Activated T-cell treated with anti-CD3 and anti-CD28 coated beads for 48 hours (primary cell): ENCODE measurements around the gene VWCE.

Experiments
- DNase-seq: peaks from one replicate; pipeline ENCODE4 v3.0.0-alpha.2; 2020; ENCODE audit warnings: low read depth

Gene VWCE, protein sequence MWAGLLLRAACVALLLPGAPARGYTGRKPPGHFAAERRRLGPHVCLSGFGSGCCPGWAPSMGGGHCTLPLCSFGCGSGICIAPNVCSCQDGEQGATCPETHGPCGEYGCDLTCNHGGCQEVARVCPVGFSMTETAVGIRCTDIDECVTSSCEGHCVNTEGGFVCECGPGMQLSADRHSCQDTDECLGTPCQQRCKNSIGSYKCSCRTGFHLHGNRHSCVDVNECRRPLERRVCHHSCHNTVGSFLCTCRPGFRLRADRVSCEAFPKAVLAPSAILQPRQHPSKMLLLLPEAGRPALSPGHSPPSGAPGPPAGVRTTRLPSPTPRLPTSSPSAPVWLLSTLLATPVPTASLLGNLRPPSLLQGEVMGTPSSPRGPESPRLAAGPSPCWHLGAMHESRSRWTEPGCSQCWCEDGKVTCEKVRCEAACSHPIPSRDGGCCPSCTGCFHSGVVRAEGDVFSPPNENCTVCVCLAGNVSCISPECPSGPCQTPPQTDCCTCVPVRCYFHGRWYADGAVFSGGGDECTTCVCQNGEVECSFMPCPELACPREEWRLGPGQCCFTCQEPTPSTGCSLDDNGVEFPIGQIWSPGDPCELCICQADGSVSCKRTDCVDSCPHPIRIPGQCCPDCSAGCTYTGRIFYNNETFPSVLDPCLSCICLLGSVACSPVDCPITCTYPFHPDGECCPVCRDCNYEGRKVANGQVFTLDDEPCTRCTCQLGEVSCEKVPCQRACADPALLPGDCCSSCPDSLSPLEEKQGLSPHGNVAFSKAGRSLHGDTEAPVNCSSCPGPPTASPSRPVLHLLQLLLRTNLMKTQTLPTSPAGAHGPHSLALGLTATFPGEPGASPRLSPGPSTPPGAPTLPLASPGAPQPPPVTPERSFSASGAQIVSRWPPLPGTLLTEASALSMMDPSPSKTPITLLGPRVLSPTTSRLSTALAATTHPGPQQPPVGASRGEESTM

DNA sequence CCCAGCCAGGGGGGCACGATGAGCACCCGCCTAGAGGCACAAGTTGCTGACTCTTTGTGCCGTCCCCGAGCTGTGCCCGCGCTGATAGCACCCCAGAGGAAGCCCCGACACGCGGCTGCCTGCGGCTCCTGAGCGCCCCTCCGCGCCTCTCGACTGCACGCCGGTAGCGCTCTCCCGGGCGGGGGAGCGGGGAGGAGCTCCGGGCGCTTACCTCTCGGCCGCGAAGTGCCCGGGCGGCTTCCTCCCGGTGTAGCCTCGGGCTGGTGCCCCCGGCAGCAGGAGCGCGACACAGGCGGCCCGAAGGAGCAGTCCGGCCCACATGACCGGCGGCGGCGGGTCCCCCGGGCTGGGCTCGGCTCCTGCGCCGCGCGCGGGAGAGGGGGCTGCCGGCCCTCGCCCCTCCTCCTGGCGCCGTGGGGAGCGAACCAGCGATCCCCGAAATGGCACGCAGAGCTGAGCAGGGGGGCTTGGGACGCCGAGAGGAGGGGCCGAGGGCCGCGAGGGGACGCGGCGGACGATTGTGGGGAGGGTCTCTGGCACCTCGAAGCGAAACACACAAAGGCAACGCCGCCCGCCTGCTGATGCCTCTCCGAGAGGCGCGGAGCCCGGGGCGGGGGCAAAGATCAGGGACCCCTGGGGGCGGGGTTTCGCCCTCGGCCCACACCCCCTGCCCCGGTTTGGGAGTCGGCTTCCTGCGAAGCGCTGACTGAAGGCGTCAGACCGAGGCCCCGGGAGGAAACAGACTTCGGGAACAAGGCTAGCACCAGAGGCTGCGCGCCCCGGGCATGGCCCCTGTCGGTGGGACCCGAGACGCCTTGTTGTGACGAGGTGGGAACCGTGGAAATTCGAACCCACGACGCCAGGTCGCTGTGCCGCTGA is at the start of gene VWCE:
Gene VWCE, minus strand, starts transcription at position 600 of the 879 bp plus-strand sequence. Its CDS starts 279 bp downstream, at position 321.
- peak; percentile 77 for DNase-seq

DNA sequence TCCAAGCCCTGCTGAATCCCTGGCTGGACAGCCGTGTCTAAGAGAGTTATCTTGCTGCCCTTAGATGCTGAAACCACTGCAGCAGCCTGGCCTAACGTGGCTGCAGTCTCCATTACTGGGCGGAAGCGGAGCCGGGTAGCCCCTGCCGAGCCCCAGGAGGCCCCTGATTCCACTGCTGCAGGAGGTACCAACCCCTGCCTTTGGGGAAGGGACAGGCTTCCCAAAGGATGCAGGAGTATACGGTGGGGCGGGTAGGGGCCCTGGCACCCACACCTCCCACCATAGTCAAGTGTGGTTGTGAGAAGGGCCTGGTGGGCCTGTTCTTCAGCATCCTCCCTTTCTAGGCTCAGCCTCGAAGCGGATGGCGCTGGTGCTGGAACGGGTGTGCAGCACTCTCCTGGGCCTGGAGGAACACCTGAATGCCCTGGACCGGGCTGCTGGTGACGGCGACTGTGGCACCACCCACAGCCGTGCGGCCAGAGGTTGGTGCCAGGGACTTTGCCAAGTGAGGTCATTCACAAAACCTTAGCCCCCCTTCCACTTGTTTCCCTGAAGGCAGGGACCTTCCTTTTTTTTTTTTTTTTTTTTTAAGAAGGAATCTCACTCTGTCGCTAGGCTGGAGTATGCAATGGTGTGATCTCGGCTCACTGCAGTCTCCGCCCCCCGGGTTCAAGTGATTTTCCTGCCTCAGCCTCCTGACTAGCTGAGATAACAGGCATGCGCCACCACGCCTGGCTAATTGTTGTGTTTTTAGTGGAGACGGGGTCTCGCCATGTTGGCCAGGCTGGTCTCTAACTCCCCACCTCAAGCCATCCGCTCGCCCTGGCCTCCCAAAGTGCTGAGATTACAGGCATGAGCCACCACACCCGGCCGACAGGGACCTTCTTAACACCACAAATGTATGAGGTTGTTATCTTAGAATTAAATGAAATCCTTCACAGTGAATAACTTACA is 49.0 kb upstream of the VWCE start:
- no peak for DNase-seq

DNA sequence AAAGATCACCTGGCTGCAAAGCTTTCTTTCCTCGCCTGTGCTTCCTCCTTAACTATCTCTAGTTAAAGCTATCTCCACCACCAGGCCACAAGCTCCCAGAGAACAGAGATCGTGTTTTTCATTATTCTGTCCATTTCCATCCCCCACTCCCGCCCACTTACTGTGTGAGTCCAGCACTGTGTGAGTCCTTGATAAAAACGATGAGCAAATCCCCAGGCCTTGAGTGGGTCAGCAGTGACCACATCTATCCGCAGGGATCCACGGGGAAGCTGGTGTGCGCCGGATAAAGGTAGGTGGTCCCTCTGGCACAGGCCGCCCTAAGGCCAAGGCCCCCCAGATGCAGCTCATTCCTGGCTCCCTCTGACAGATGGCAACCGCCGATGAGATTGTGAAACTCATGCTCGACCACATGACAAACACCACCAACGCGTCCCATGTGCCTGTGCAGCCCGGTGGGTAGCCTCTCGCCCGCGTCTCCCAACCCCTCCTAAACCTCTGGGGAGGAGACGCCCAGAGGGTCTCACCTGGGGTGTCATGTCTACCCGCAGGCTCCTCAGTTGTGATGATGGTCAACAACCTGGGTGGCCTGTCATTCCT is 47.2 kb upstream of the VWCE start:
- DNase-seq = no peak

DNA sequence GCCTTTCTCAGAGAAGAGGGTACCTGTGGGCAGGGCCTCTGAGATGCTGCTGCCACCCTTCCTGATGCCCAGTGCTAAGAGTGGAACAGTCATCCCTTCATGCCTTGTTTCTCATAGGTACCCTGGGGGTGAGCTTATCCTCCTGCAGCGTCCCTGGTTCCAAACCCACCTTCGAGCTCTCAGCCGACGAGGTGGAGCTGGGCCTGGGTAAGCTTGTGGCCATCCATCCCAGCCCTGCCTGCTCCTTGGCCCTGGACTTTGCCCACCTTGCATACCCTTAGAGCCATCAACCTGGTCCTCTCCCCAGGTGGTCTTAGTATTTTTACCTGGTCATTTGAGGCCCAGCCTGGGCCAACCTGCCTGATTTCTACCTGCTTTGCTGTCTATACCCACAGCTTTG is 46.6 kb upstream of the VWCE start:
- no peak for DNase-seq

DNA sequence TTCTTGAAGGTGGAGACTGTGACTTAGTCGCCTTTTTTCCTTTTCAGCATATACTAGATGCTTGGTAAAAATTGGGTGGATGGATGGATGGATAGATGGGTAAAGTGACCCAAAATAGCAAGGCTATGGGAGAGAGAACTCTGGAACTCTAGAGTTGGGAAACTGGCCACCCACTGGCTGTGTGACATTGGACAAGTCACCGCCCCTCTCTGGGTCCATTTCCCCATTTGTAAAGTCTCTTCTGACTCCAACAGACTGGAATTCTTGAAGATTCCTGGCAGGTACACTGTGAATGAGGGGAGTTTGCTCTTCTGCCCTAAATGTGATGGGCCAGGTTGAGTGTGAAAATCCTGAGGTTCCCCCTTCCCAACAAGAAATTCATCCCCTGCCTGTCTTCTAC is 45.9 kb upstream of the VWCE start:
- DNase-seq = no peak

DNA sequence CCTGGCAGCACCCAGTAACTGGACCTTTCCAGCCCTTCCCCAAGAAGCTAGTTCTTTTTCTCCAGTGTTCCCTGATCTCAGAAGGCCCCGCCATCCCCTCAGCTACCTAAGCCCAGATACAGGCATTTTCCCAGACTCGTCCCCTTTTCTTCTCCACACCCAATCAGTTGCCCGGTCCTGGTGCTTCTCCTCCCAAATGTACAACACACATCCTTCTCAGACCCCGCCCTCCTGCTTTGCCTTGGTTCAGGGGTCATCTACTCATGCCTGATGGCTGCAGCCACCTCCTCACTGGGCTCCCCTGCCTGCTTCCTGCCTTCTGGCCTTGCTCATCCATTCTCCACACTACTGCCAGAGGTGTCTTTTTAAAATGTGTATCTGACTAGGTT is 44.4 kb upstream of the VWCE start:
- no peak for DNase-seq

DNA sequence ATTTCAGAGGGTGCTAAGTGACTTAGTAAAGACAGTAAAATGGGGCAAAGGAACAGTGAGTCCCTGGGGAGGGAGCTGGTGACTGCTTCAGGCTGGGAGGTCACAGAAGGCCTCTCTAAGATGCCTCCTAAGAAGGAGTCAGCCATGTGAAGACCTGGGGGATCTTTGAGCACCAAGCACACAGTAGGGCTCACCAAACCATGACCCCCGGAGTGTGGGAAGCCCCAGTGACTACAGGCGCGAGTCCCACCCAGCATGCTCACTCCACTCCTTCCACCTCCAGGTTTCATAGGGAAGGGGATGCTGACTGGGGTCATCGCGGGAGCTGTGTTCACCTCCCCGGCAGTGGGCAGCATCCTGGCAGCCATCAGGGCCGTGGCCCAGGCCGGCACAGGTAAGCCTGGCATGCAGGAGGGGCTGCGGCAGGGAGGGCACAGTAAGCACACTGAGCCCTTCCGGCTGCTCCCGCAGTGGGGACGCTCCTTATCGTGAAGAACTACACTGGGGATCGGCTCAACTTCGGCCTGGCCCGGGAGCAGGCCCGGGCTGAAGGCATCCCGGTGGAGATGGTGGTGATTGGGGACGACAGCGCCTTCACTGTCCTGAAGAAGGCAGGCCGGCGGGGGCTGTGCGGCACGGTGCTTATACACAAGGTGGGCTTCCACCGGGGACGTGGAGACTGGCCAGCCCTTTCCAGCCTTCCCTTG is 43.8 kb upstream of the VWCE start:
- no peak for DNase-seq

DNA sequence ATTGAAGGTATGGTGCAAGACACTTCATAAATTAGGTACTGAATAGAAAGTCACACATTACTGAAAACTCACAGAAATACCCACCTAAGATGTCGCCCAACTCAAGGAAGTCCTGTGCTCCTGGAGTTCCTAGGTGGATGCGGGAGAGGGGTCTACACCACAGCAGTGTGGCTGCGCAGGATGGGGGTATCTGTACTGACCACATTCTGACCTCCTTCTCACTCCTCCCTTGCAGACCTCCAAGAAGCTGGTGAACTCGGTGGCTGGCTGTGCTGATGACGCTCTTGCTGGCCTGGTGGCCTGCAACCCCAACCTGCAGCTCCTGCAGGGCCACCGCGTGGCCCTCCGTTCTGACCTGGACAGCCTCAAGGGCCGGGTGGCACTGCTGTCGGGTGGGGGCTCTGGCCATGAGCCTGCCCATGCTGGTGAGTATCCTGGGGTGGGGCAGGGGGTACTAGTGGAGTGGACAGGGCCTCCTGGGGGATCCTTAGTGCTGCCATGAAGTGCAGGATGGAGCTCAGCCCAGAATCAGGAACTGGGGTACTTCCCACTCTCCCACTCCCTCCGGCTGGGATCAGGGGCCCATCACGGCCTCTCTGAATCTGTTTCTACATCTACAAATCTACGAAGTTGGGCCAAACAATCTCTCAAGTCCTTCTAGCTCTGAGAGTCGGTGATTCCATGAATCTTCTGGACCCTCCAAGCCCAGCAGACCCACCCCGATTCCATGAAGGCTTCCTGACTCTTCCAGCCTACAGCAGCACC is 42.8 kb upstream of the VWCE start:
- DNase-seq = no peak

DNA sequence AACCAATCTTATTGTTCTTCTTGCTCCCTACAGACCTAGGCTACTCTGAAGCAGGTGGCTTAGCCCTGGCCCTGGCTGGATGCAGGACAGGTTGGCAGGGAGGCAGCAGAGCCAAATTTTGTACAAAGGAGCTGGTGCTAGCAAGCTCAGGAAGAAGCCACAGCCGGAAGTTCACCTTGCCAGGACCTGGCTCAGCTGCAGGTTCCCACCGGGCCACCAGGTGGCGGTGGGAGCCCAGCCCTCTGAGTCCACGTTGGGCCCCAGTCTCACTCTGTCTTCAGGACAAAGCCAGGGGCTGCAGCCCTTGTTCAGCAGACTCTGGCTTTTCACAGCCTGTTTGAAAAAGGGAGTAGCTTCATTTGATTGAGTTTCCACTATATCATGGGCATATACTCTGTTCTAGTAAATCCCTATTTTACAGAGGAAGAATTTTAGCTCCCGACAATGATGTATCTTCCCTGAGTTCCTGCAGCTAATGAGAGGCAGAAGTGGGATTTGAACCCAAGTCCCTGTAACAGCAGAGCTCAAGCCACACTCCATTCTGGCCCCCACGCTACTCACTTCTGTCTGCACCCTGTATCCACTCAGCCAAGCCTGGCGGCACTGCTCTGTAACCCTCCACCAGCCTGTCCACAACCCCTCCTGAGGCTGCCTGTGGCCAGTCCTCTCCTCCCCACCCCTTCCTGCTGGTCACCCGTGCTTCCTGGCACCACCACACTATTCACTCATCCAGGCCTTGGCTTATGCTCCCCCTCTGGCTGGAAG is 41.2 kb upstream of the VWCE start:
- peak; percentile 82 for DNase-seq

DNA sequence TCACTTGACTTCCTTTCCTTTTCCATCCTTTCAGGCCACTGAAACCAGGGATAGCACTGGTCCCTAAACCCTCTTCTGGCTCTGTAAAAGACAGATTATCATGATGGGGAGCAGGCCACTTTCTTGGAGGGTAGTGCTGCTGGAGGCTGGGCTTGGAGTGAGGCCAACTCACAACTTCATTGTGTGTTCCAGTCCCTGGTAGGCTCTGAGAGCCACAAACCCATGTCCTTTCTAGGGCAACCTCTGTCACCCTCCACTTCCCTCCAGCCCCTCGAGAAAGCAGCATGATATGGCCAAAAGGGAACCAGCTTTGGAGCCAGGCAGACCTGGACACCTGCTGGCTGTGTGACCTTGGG is 40.2 kb upstream of the VWCE start:
- no peak for DNase-seq

DNA sequence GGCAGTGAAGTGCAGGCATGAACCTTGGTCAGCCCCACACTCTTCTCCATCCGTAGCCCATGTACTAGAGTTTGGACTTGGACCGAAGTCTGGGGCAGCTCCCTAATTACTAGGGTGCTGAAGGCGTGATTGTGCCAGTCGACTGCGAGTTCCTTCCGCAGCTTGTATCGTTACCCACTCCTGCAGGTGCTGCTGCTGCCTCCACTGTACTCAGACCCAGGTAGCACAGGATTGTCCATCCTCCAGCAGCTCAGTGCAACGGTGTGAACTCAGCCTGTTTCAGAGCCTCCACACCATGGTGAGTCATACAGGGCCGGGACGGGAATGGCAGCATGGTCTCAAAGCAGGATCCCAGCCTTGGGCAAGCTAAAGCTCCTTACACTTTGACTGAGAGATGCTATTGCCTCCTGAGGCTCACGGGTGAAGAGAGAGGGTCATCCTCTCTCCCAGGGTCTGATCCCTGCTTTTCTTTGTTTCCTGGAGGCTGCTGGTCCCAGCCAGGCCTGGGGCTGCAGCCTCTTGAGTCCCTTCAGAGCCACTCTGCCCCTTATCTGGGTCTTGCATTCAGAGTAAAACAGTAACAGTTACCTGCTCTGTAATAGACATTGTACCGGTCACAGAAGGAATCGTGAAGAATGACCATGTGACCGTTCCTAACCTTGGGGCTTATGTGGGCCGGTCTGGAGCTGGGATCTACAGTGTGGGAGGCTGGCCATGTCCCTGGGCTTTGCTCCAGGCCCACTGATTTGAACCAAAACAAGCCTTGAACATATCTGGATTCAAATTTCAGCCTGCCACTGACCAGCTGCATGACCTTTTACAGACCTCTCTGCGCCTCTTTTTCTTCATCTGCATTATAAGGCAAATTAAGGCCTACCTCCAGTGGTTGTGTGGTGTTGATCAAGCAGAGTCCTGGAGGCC is 39.6 kb upstream of the VWCE start:
- DNase-seq = no peak

DNA sequence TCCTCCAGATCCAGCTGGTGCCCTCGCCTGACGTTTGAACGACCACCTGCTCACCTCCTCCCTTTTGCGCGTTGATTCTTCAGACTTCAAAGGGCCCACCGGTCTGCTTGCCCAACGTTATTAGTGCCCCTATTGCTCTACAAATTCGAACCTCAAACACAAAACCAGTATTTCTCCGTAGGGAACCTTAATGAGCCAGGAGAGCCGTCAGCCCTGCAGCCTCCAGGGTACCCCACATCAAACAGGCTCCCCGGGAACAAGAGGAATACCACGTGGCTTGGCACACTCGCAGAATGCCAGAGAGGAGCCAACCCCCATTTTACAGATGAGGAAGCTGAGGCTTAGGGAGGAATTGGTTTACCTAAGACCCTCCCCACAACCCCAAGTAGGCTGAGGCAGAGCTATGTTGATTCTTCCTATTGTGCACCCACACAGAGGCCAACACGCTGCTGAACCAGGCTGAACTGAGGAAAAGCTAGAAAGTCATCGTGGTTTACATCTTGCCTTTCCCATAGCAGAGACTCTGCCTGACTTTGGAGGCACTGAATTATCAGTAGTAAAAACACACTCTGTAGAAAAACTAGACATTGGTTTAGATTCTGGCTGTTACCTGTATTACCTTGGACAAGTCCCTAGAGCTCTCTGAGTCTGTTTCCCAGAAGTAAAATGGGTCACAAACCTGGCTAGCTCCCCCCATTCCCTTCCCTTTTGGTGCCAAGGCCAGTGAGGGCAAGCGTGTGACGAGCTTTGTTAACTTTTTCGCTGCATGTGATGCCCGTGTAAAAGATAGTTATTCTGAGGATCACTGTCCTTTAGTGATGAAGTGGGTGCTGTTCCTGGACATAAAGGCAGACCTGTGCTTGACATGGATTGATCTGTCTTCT is 38.7 kb upstream of the VWCE start:
- DNase-seq = peak; percentile 19

DNA sequence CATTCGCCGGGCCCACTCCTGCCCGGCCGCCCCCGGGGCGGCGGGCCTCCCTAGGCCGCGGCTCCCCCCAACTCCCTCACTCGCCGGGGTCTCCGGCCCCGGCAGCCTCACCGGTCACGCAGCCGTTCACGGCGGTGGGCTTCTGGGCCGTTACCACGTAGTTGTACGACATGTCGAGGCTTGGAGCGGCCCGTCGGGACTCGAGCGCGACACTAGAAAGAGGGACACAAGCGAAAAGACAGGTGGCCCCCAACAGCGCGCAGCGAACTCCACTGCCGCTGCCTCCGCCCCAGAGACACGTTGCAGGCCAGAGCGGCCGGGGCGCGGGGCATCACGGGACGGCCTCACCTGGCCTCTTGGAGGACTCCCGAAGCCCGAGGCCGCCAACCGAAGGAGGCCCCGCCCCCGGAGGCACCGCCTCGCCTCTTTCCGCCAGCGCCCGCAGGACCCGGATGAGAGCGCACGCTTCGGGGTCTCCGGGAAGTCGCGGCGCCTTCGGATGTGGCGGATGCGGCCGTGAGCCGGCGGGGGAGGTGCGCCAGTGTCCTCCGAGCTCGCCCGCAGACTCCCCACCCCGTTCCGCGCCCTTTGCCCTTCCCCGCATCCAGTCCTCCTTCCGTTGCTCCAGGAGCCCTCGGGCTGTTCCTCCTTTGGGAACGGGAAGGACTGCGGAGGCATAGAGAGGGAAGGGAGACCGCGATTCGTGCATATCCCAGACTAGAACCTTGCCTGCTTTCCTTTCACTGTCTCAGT is 37.9 kb upstream of the VWCE start, which contains the start of the genes DDB1 and TKFC:
Gene DDB1, minus strand, starts transcription at position 309 of the 753 bp plus-strand sequence. Its CDS starts 137 bp downstream, at position 172.
Gene TKFC, plus strand, starts transcription at position 432 of the 753 bp plus-strand sequence. CDS start 1,501 bp downstream, outside the sequence.
- peak; percentile 99 for DNase-seq

DNA sequence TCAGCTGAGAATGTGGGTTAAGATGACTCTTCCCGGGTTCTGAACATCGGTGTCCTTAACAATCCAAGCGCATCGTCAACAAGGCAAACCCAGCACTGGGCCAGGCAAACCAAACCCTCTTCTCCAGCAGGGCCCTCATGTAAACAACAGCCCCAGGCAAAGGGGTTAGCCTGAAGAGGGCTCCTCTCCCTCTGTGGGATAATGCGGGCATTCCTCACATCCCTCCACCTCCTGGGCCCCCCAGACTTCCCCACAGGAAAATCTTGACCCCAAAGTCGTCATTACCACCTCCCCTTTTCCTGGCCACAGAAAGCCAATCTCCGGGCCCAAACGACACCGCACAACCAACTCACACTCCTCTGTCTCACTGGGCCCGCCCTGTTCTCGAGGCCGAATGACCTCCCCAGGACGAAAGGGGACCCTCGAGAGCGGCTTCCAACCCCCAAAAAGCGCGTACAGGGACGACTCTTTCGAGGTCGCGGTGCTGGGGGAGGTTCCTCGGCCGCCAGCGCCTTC is 37.2 kb upstream of the VWCE start:
- no peak for DNase-seq

DNA sequence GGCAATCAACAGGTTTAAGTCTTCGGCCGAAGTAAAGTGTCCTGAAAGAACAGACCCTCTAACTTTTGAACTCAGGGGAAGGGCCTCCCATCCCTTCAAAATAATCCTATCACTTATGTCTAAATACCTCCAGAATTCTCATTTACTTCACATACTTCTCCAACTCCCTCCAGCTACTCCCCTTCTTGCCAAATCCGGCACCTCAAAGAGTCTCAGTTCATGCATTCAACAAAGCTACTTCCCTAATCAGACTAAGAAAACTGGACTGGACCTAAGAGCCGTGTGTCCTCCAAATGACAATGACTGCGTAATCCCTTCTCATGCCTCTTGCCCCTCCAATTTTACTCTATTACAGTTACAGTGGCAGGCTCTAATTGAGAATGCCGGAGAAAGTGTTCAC is 36.5 kb upstream of the VWCE start:
- no peak for DNase-seq
